Peyer's patch (tissue), 4 donors: Measurements from ENCODE around the gene ARHGAP15.

Source experiments
- CTCF ChIP-seq, 6 experiments: fragments of 450-650 bp in 4 of 6; fragments of 200-600 bp in 2 of 6; sonication (generic) in 1 of 6; IDR thresholded peaks; one replicate each; pipeline ENCODE4 v1.5.1; 2017 to 2019; ENCODE audit warnings: antibody characterized with exemption in 6 of 6, mild to moderate bottlenecking in 3 of 6, moderate library complexity in 1 of 6
- POLR2A ChIP-seq, 2 donors: fragments of 450-650 bp; IDR thresholded peaks; one replicate each; pipeline ENCODE4 v1.5.1; 2017; ENCODE audit warnings: antibody characterized with exemption in 2 of 2, mild to moderate bottlenecking in 2 of 2, moderate library complexity in 2 of 2

- TF ChIP-seq CTCF (IDR thresholded peaks at IDR 0.05) = no peak
- TF ChIP-seq POLR2A (IDR thresholded peaks at IDR 0.05) = no peak
These were observed 33.8 kb downstream of the ARHGAP15 start for GRCh38 chr2:143162997-143163396.
